Caco-2 (cell line): Measurements from ENCODE around the gene NFKB1. TPM values are rescaled to one million over a fixed set of nuclear protein-coding genes. Genes with fewer than 3 reads are reported as not detected.

Source experiments
- BruUV-seq: library from RNA; stranded (reverse); fragments of 400-500 nt; replicated peaks from 2 replicates; lab custom pipeline; 2021; lab: Mats Ljungman, UMichigan
- CTCF ChIA-PET: fragments of 300-600 bp; sonication (Branson Sonifier 250); formaldehyde crosslinking; loops from one replicate; lab custom pipeline; 2022; ENCODE audit warnings: antibody characterized with exemption; lab: Charles Lee
- POLR2A ChIA-PET: fragments of 300-600 bp; sonication (Branson Sonifier 250); formaldehyde crosslinking; loops from one replicate; lab custom pipeline; 2022; ENCODE audit warnings: antibody characterized with exemption; lab: Charles Lee
- DNase-seq, 2 experiments: peaks; one replicate each; pipeline versions ENCODE4 v3.0.0 to v3.0.0-alpha.2; 2020 to 2022
- H3K27me3 ChIP-seq: replicated peaks from 2 replicates; pipeline ENCODE4 v1.6.0; 2011; ENCODE audit warnings: low read length; ENCODE audit not compliant: control insufficient read depth, insufficient read depth
- H3K36me3 ChIP-seq: 2 replicates; pipeline ENCODE4 v1.5.1; 2011; ENCODE audit warnings: low read length; ENCODE audit not compliant: control insufficient read depth, insufficient read depth
- H3K4me1 ChIP-seq: fragments of 250-450 bp; sonication (Bioruptor Pico); 2 replicates; pipeline ENCODE4 v1.5.1; 2020; ENCODE audit warnings: mild to moderate bottlenecking
- H3K4me3 ChIP-seq: 2 replicates; pipeline ENCODE4 v1.5.1; 2011; ENCODE audit warnings: low read depth, mild to moderate bottlenecking, control low read depth, low read length
- H3K9me3 ChIP-seq: fragments of 250-450 bp; sonication (Bioruptor Pico); 2 replicates; pipeline ENCODE4 v1.5.1; 2020; ENCODE audit warnings: mild to moderate bottlenecking, moderate library complexity
- H3K27ac Mint-ChIP-seq: one replicate; pipeline ENCODE4 v1.8.0; 2022; ENCODE audit warnings: mixed read lengths; ENCODE audit not compliant: unreplicated experiment
- H3K27me3 Mint-ChIP-seq: one replicate; pipeline ENCODE4 v1.8.0; 2022; ENCODE audit warnings: mixed read lengths; ENCODE audit not compliant: insufficient read depth, unreplicated experiment
- H3K36me3 Mint-ChIP-seq: one replicate; pipeline ENCODE4 v1.8.0; 2022; ENCODE audit warnings: mild to moderate bottlenecking, mixed read lengths; ENCODE audit not compliant: insufficient read depth, unreplicated experiment
- H3K4me1 Mint-ChIP-seq: one replicate; pipeline ENCODE4 v1.8.0; 2022; ENCODE audit warnings: low read depth, mixed read lengths; ENCODE audit not compliant: unreplicated experiment
- H3K4me3 Mint-ChIP-seq: one replicate; pipeline ENCODE4 v1.8.0; 2022; ENCODE audit warnings: mild to moderate bottlenecking, moderate library complexity, mixed read lengths; ENCODE audit not compliant: unreplicated experiment
- H3K9me3 Mint-ChIP-seq: one replicate; pipeline ENCODE4 v1.8.0; 2022; ENCODE audit warnings: mixed read lengths; ENCODE audit not compliant: unreplicated experiment
- CTCF ChIP-seq, 2 experiments: fragments of 200-600 bp in 1 of 2; IDR thresholded peaks; 1 replicate in 1 of 2; 2 replicates in 1 of 2; pipeline versions ENCODE4 v1.5.1 to v1.8.0; 2011 to 2022; ENCODE audit warnings: antibody characterized with exemption in 1 of 2, control low read depth in 1 of 2, inconsistent platforms in 1 of 2, low read depth in 1 of 2, low read length in 1 of 2, mild to moderate bottlenecking in 1 of 2, moderate library complexity in 1 of 2; ENCODE audit not compliant: insufficient read depth in 1 of 2, severe bottlenecking in 1 of 2, unreplicated experiment in 1 of 2
- intact Hi-C: fragments of 100-400 bp; cut with micrococcal nuclease; formaldehyde crosslinking; loops from one replicate; pipeline ENCODE4 v1.10.0; 2022; ENCODE audit not compliant: unreplicated experiment
- total RNA-seq: library from RNA; stranded (reverse); gene quantifications from 2 replicates; pipeline ENCODE4 v1.2.3, GENCODE V29; 2022

The NFKB1 gene
- total RNA-seq, 1 experiment from 2014 or later: 33.0 TPM

GRCh38 chr4:102522031-102522440 is 20.9 kb downstream of the NFKB1 start:
- POLR2A ChIA-PET: no interaction called here
- Mint-ChIP-seq H3K9me3 (peaks cover 2% of the 10 kb centered on the region), H3K36me3 (peaks cover 5% of the 10 kb centered on the region), H3K27me3 (no peaks in the 10 kb centered on the region), H3K4me1 (no peaks in the 10 kb centered on the region), H3K4me3 (no peak overlapping the region), H3K27ac (no peak overlapping the region)
- Histone ChIP-seq H3K36me3 (no peaks in the 10 kb centered on the region), H3K4me1 (no peaks in the 10 kb centered on the region), H3K9me3 (no peaks in the 10 kb centered on the region), H3K4me3 (no peak overlapping the region), H3K27me3 (no peaks in the 10 kb centered on the region)
- CTCF ChIA-PET: no interaction called here
- no peak for DNase-seq
- TF ChIP-seq CTCF (IDR thresholded peaks at IDR 0.05; ENCODE audit: insufficient read depth in 1 of 2, low read depth in 1 of 2, low read length in 1 of 2, severe bottlenecking in 1 of 2, unreplicated experiment in 1 of 2): no peak
- intact Hi-C loops: no loop called here
- BruUV-seq: no TSS peak

- Histone ChIP-seq H3K36me3 (no peaks in the 10 kb centered on the region; the same call in 1 of the 2 replicates), H3K4me1 (peaks cover 7% of the 10 kb centered on the region; the same call in 1 of the 2 replicates), H3K9me3 (no peaks in the 10 kb centered on the region), H3K4me3 (no peak overlapping the region), H3K27me3 (no peaks in the 10 kb centered on the region)
- Mint-ChIP-seq H3K27me3 (no peaks in the 10 kb centered on the region), H3K4me3 (no peak overlapping the region), H3K27ac (no peak overlapping the region), H3K9me3 (no peaks in the 10 kb centered on the region), H3K36me3 (peaks cover 5% of the 10 kb centered on the region), H3K4me1 (peaks cover 16% of the 10 kb centered on the region)
- ChIA-PET CTCF (no interaction called here), POLR2A (no interaction called here)
- intact Hi-C loops: no loop called here
- no TSS peak for BruUV-seq
- DNase-seq: no peak
- no peak for TF ChIP-seq CTCF (IDR thresholded peaks at IDR 0.05; ENCODE audit: insufficient read depth in 1 of 2, low read depth in 1 of 2, low read length in 1 of 2, severe bottlenecking in 1 of 2, unreplicated experiment in 1 of 2)
Observed at GRCh38 chr4:102524691-102525090, 23.5 kb downstream of the NFKB1 start.

GRCh38 chr4:102525097-102525496 is 23.9 kb downstream of the NFKB1 start:
- H3K4me1 Mint-ChIP-seq: peaks cover 20% of the 10 kb centered on the region
- POLR2A ChIA-PET: no interaction called here
- no peak overlapping the region for H3K4me3 Mint-ChIP-seq
- H3K27me3 Mint-ChIP-seq: no peaks in the 10 kb centered on the region
- H3K4me1 ChIP-seq: peaks cover 10% of the 10 kb centered on the region; the same call in 1 of the 2 replicates
- no TSS peak for BruUV-seq
- no peaks in the 10 kb centered on the region for H3K9me3 Mint-ChIP-seq
- no peak overlapping the region for H3K27ac Mint-ChIP-seq
- no peaks in the 10 kb centered on the region for H3K27me3 ChIP-seq
- no peak for TF ChIP-seq CTCF (IDR thresholded peaks at IDR 0.05; ENCODE audit: insufficient read depth in 1 of 2, low read depth in 1 of 2, low read length in 1 of 2, severe bottlenecking in 1 of 2, unreplicated experiment in 1 of 2)
- no peak overlapping the region for H3K4me3 ChIP-seq
- H3K9me3 ChIP-seq: no peaks in the 10 kb centered on the region
- peaks cover 5% of the 10 kb centered on the region for H3K36me3 Mint-ChIP-seq
- CTCF ChIA-PET: no interaction called here
- no peak for DNase-seq
- H3K36me3 ChIP-seq: no peaks in the 10 kb centered on the region; the same call in 1 of the 2 replicates
- intact Hi-C loops: no loop called here
